ENCODE measurements around the gene AGXT2.

Gene AGXT2

GRCh38 chr5:34957857-34958690 is 89.7 kb downstream of the AGXT2 start:
- no peak for DNase-seq

GRCh38 chr5:34957321-34957720 is 90.4 kb downstream of the AGXT2 start:
- no peak for DNase-seq

Data from GOT3 (cell line).